ENCODE results near the gene ST6GALNAC1.

The ST6GALNAC1 gene

GRCh38 chr17:76673729-76674128 is 30.2 kb upstream of the ST6GALNAC1 start:
- no peak overlapping the region for H3K14ac ChIP-seq (ENCODE audit: low read length)
- no peak overlapping the region for H2AFZ ChIP-seq (ENCODE audit: low read length)
- H4K91ac ChIP-seq (ENCODE audit: low read depth, low read length, poor library complexity) = no peak overlapping the region
- H3K18ac ChIP-seq (ENCODE audit: low read length) = no peak overlapping the region
- no peak overlapping the region for H3K4me3 ChIP-seq (ENCODE audit: low read length in 2 of 2)
- H2BK15ac ChIP-seq (ENCODE audit: low read length) = no peak overlapping the region
- H3K36me3 ChIP-seq (replicated peaks in 1 of 2; ENCODE audit: control insufficient read depth in 2 of 2, insufficient read depth in 2 of 2, low read length in 2 of 2) = peaks cover 0 to 5% of the 10 kb centered on the region in 2 donors
- H2BK120ac ChIP-seq (ENCODE audit: low read depth, low read length) = no peak overlapping the region
- WGBS, 2 donors (ENCODE audit: extremely low coverage in 2 of 2, insufficient read length in 2 of 2, insufficient replicate concordance in 1 of 2) = no CpG with 5 or more reads among the region's 5 CpGs
- H3K9ac ChIP-seq (ENCODE audit: low read depth, low read length, poor library complexity) = no peak overlapping the region
- H3K27me3 ChIP-seq (ENCODE audit: control insufficient read depth in 3 of 3, insufficient read depth in 3 of 3, low read depth in 1 of 3, low read length in 3 of 3) = no peaks in the 10 kb centered on the region
- no peak overlapping the region for H2BK12ac ChIP-seq (ENCODE audit: low read length)
- H3K4me2 ChIP-seq (ENCODE audit: insufficient read depth, low read length, poor library complexity, severe bottlenecking) = no peak overlapping the region
- no peak overlapping the region for H2AK5ac ChIP-seq (ENCODE audit: low read depth, low read length)
- no peak overlapping the region for H2BK5ac ChIP-seq (ENCODE audit: low read length)
- H3K4ac ChIP-seq (ENCODE audit: low read length) = no peak overlapping the region
- DNase-seq (ENCODE audit: low spot score) = no peak
- H3K23ac ChIP-seq (ENCODE audit: low read depth, low read length, poor library complexity) = no peak overlapping the region
- H3K79me1 ChIP-seq (ENCODE audit: low read depth, low read length) = no peaks in the 10 kb centered on the region
- peaks cover 5 to 6% of the 10 kb centered on the region in 2 donors for H3K4me1 ChIP-seq (ENCODE audit: control insufficient read depth in 2 of 2, insufficient read depth in 1 of 2, low read depth in 1 of 2, low read length in 2 of 2)
- H3K27ac ChIP-seq (replicated peaks; ENCODE audit: low read length) = no peak overlapping the region
- H4K8ac ChIP-seq (ENCODE audit: low read depth, low read length) = no peak overlapping the region
- H3K9me3 ChIP-seq (replicated peaks in 1 of 2; ENCODE audit: control insufficient read depth in 2 of 2, insufficient read depth in 1 of 2, low read depth in 1 of 2, low read length in 2 of 2) = no peaks in the 10 kb centered on the region

GRCh38 chr17:76672892-76673291 is 29.3 kb upstream of the ST6GALNAC1 start:
- no peak overlapping the region for H2AFZ ChIP-seq (ENCODE audit: low read length)
- no CpG with 5 or more reads among the region's 3 CpGs for WGBS, 2 donors (ENCODE audit: extremely low coverage in 2 of 2, insufficient read length in 2 of 2, insufficient replicate concordance in 1 of 2)
- no peak overlapping the region for H3K18ac ChIP-seq (ENCODE audit: low read length)
- no peak overlapping the region for H2BK15ac ChIP-seq (ENCODE audit: low read length)
- peaks cover 5 to 7% of the 10 kb centered on the region in 2 donors for H3K4me1 ChIP-seq (ENCODE audit: control insufficient read depth in 2 of 2, insufficient read depth in 1 of 2, low read depth in 1 of 2, low read length in 2 of 2)
- H3K23ac ChIP-seq (ENCODE audit: low read depth, low read length, poor library complexity) = no peak overlapping the region
- H3K9me3 ChIP-seq (replicated peaks in 1 of 2; ENCODE audit: control insufficient read depth in 2 of 2, insufficient read depth in 1 of 2, low read depth in 1 of 2, low read length in 2 of 2) = no peaks in the 10 kb centered on the region
- H3K14ac ChIP-seq (ENCODE audit: low read length) = no peak overlapping the region
- no peak overlapping the region for H4K91ac ChIP-seq (ENCODE audit: low read depth, low read length, poor library complexity)
- H3K4ac ChIP-seq (ENCODE audit: low read length) = no peak overlapping the region
- peak overlapping the region; percentile 67 for H2BK5ac ChIP-seq (ENCODE audit: low read length)
- no peaks in the 10 kb centered on the region for H3K79me1 ChIP-seq (ENCODE audit: low read depth, low read length)
- H3K36me3 ChIP-seq (replicated peaks in 1 of 2; ENCODE audit: control insufficient read depth in 2 of 2, insufficient read depth in 2 of 2, low read length in 2 of 2) = peaks cover 0 to 5% of the 10 kb centered on the region in 2 donors
- no peak for DNase-seq (ENCODE audit: low spot score)
- H2AK5ac ChIP-seq (ENCODE audit: low read depth, low read length) = no peak overlapping the region
- no peak overlapping the region for H2BK12ac ChIP-seq (ENCODE audit: low read length)
- no peak overlapping the region for H4K8ac ChIP-seq (ENCODE audit: low read depth, low read length)
- no peak overlapping the region for H3K27ac ChIP-seq (replicated peaks; ENCODE audit: low read length)
- H3K4me3 ChIP-seq (ENCODE audit: low read length in 2 of 2) = no peak overlapping the region
- H3K4me2 ChIP-seq (ENCODE audit: insufficient read depth, low read length, poor library complexity, severe bottlenecking) = no peak overlapping the region
- H2BK120ac ChIP-seq (ENCODE audit: low read depth, low read length) = no peak overlapping the region
- no peaks in the 10 kb centered on the region for H3K27me3 ChIP-seq (ENCODE audit: control insufficient read depth in 3 of 3, insufficient read depth in 3 of 3, low read depth in 1 of 3, low read length in 3 of 3)
- no peak overlapping the region for H3K9ac ChIP-seq (ENCODE audit: low read depth, low read length, poor library complexity)

- DNase-seq (ENCODE audit: low spot score) = no peak
- Histone ChIP-seq H3K14ac (ENCODE audit: low read length) (no peak overlapping the region), H3K79me1 (ENCODE audit: low read depth, low read length) (no peaks in the 10 kb centered on the region), H2BK120ac (ENCODE audit: low read depth, low read length) (no peak overlapping the region), H4K91ac (ENCODE audit: low read depth, low read length, poor library complexity) (no peak overlapping the region), H3K23ac (ENCODE audit: low read depth, low read length, poor library complexity) (no peak overlapping the region), H2BK12ac (ENCODE audit: low read length) (no peak overlapping the region), H3K27me3 (ENCODE audit: control insufficient read depth in 3 of 3, insufficient read depth in 3 of 3, low read depth in 1 of 3, low read length in 3 of 3) (no peaks in the 10 kb centered on the region), H3K36me3 (replicated peaks in 1 of 2; ENCODE audit: control insufficient read depth in 2 of 2, insufficient read depth in 2 of 2, low read length in 2 of 2) (peaks cover 0 to 2% of the 10 kb centered on the region in 2 donors), H4K8ac (ENCODE audit: low read depth, low read length) (no peak overlapping the region), H3K4me2 (ENCODE audit: insufficient read depth, low read length, poor library complexity, severe bottlenecking) (peak overlapping the region; percentile 79), H2AFZ (ENCODE audit: low read length) (peak overlapping the region; percentile 60), H2BK15ac (ENCODE audit: low read length) (no peak overlapping the region), H3K4me3 (ENCODE audit: low read length in 2 of 2) (peak overlapping the region; percentile 58 to 87), H3K4me1 (ENCODE audit: control insufficient read depth in 2 of 2, insufficient read depth in 1 of 2, low read depth in 1 of 2, low read length in 2 of 2) (peaks cover 5 to 7% of the 10 kb centered on the region in 2 donors), H3K9me3 (replicated peaks in 1 of 2; ENCODE audit: control insufficient read depth in 2 of 2, insufficient read depth in 1 of 2, low read depth in 1 of 2, low read length in 2 of 2) (no peaks in the 10 kb centered on the region), H2BK5ac (ENCODE audit: low read length) (no peak overlapping the region), H3K27ac (replicated peaks; ENCODE audit: low read length) (no peak overlapping the region), H3K4ac (ENCODE audit: low read length) (no peak overlapping the region), H3K18ac (ENCODE audit: low read length) (no peak overlapping the region), H2AK5ac (ENCODE audit: low read depth, low read length) (no peak overlapping the region), H3K9ac (ENCODE audit: low read depth, low read length, poor library complexity) (no peak overlapping the region)
- no CpG with 5 or more reads among the region's 13 CpGs for WGBS, 2 donors (ENCODE audit: extremely low coverage in 2 of 2, insufficient read length in 2 of 2, insufficient replicate concordance in 1 of 2)
These were observed 28.8 kb upstream of the ST6GALNAC1 start for GRCh38 chr17:76672270-76672851.

GRCh38 chr17:76671912-76672262 is 28.3 kb upstream of the ST6GALNAC1 start:
- Histone ChIP-seq H3K36me3 (replicated peaks in 1 of 2; ENCODE audit: control insufficient read depth in 2 of 2, insufficient read depth in 2 of 2, low read length in 2 of 2) (no peaks in the 10 kb centered on the region), H3K9me3 (replicated peaks in 1 of 2; ENCODE audit: control insufficient read depth in 2 of 2, insufficient read depth in 1 of 2, low read depth in 1 of 2, low read length in 2 of 2) (no peaks in the 10 kb centered on the region), H3K4me3 (ENCODE audit: low read length in 2 of 2) (peak overlapping the region; percentile 58 to 87), H3K27ac (replicated peaks; ENCODE audit: low read length) (no peak overlapping the region), H3K18ac (ENCODE audit: low read length) (peak overlapping the region; percentile 86), H3K4ac (ENCODE audit: low read length) (no peak overlapping the region), H2BK15ac (ENCODE audit: low read length) (no peak overlapping the region), H2BK120ac (ENCODE audit: low read depth, low read length) (no peak overlapping the region), H3K23ac (ENCODE audit: low read depth, low read length, poor library complexity) (no peak overlapping the region), H2AK5ac (ENCODE audit: low read depth, low read length) (no peak overlapping the region), H3K4me2 (ENCODE audit: insufficient read depth, low read length, poor library complexity, severe bottlenecking) (peak overlapping the region; percentile 79), H3K27me3 (ENCODE audit: control insufficient read depth in 3 of 3, insufficient read depth in 3 of 3, low read depth in 1 of 3, low read length in 3 of 3) (no peaks in the 10 kb centered on the region), H2BK5ac (ENCODE audit: low read length) (no peak overlapping the region), H2AFZ (ENCODE audit: low read length) (peak overlapping the region; percentile 60), H4K8ac (ENCODE audit: low read depth, low read length) (no peak overlapping the region), H3K4me1 (ENCODE audit: control insufficient read depth in 2 of 2, insufficient read depth in 1 of 2, low read depth in 1 of 2, low read length in 2 of 2) (peaks cover 5 to 7% of the 10 kb centered on the region in 2 donors), H2BK12ac (ENCODE audit: low read length) (no peak overlapping the region), H4K91ac (ENCODE audit: low read depth, low read length, poor library complexity) (no peak overlapping the region), H3K9ac (ENCODE audit: low read depth, low read length, poor library complexity) (no peak overlapping the region), H3K79me1 (ENCODE audit: low read depth, low read length) (no peaks in the 10 kb centered on the region), H3K14ac (ENCODE audit: low read length) (no peak overlapping the region)
- no CpG with 5 or more reads among the region's 19 CpGs for WGBS, 2 donors (ENCODE audit: extremely low coverage in 2 of 2, insufficient read length in 2 of 2, insufficient replicate concordance in 1 of 2)
- DNase-seq (ENCODE audit: low spot score) = no peak

Data from neuronal stem cell (in vitro differentiated cells).